LNCaP clone FGC (cell line): Measurements from ENCODE around the gene PRPF8.

Source experiments
- DNase-seq: peaks from one replicate; pipeline ENCODE4 v3.0.0-alpha.2; 2011; ENCODE audit warnings: low read depth
- H3K4me3 ChIP-seq: 2 replicates; pipeline ENCODE4 v1.5.1; 2011; ENCODE audit warnings: mild to moderate bottlenecking, low read depth, low read length, control low read depth
- CTCF ChIP-seq: IDR thresholded peaks from 2 replicates; pipeline ENCODE4 v1.5.1; 2012; ENCODE audit warnings: mild to moderate bottlenecking; ENCODE audit not compliant: control insufficient read depth, insufficient read depth; ENCODE audit errors: extremely low read depth

PRPF8 gene

GRCh38 chr17:1729966-1730325 is 45.3 kb upstream of the PRPF8 start:
- no peak for DNase-seq
- no peak for TF ChIP-seq CTCF
- no peak overlapping the region for H3K4me3 ChIP-seq

GRCh38 chr17:1727876-1728630 is 43.4 kb upstream of the PRPF8 start:
- no peak overlapping the region for H3K4me3 ChIP-seq
- TF ChIP-seq CTCF = no peak
- DNase-seq = no peak

- no peak for TF ChIP-seq CTCF
- DNase-seq = no peak
- H3K4me3 ChIP-seq = no peak overlapping the region
Observed at GRCh38 chr17:1727258-1727789, 42.7 kb upstream of the PRPF8 start.

GRCh38 chr17:1726626-1727257 is 42.1 kb upstream of the PRPF8 start:
- TF ChIP-seq CTCF = no peak

GRCh38 chr17:1725642-1726511 is 41.2 kb upstream of the PRPF8 start:
- TF ChIP-seq CTCF = no peak
- peak overlapping the region; percentile 87 for H3K4me3 ChIP-seq
- no peak for DNase-seq

More at GRCh38 chr17:1726626-1727257, 42.1 kb upstream of the PRPF8 start:
- H3K4me3 ChIP-seq = no peak overlapping the region
- no peak for DNase-seq

- no peak for DNase-seq
- peak overlapping the region; percentile 87 for H3K4me3 ChIP-seq
- peak; percentile 31; the same call in 1 of the 2 replicates for TF ChIP-seq CTCF
Observed at GRCh38 chr17:1724869-1725641, 40.4 kb upstream of the PRPF8 start.
